ENCODE results near the gene PDE1A. TPM values are rescaled to one million over a fixed set of nuclear protein-coding genes. Genes with fewer than 3 reads are reported as not detected.

Gene PDE1A
- total RNA-seq, 1 donor from 2014 or later: 1.1 TPM

GRCh38 chr2:182372661-182373060 is 54.2 kb downstream of the PDE1A start:
- no peak for DNase-seq (ENCODE audit: low spot score)
- peaks cover 26% of the 10 kb centered on the region for H3K36me3 Mint-ChIP-seq (ENCODE audit: low read depth)
- H3K9me3 Mint-ChIP-seq (ENCODE audit: low read depth): peaks cover 34% of the 10 kb centered on the region
- peak overlapping the region; percentile 90 for H3K27ac Mint-ChIP-seq (ENCODE audit: unreplicated experiment)
- H3K4me3 Mint-ChIP-seq (ENCODE audit: unreplicated experiment): no peak overlapping the region
- no peaks in the 10 kb centered on the region for H3K27me3 Mint-ChIP-seq (ENCODE audit: low read depth)
- H3K4me1 Mint-ChIP-seq (ENCODE audit: low read depth): peaks cover 33% of the 10 kb centered on the region
- TF ChIP-seq CTCF (IDR thresholded peaks at IDR 0.05): no peak

- H3K27ac Mint-ChIP-seq (ENCODE audit: unreplicated experiment): no peak overlapping the region
Measured at GRCh38 chr2:182368996-182369395, 57.8 kb downstream of the PDE1A start.

GRCh38 chr2:182368446-182368845 is 58.4 kb downstream of the PDE1A start:
- H3K36me3 Mint-ChIP-seq (ENCODE audit: low read depth): peaks cover 2% of the 10 kb centered on the region
- peaks cover 7% of the 10 kb centered on the region for H3K9me3 Mint-ChIP-seq (ENCODE audit: low read depth)
- H3K4me1 Mint-ChIP-seq (ENCODE audit: low read depth): peaks cover 29% of the 10 kb centered on the region
- no peak overlapping the region for H3K27ac Mint-ChIP-seq (ENCODE audit: unreplicated experiment)
- H3K27me3 Mint-ChIP-seq (ENCODE audit: low read depth): no peaks in the 10 kb centered on the region
- no peak for TF ChIP-seq CTCF (IDR thresholded peaks at IDR 0.05)
- DNase-seq (ENCODE audit: low spot score): no peak
- H3K4me3 Mint-ChIP-seq (ENCODE audit: unreplicated experiment): no peak overlapping the region

More at GRCh38 chr2:182368996-182369395, 57.8 kb downstream of the PDE1A start:
- H3K4me3 Mint-ChIP-seq (ENCODE audit: unreplicated experiment): no peak overlapping the region
- peaks cover 33% of the 10 kb centered on the region for H3K4me1 Mint-ChIP-seq (ENCODE audit: low read depth)
- peaks cover 6% of the 10 kb centered on the region for H3K36me3 Mint-ChIP-seq (ENCODE audit: low read depth)
- no peak for TF ChIP-seq CTCF (IDR thresholded peaks at IDR 0.05)
- H3K27me3 Mint-ChIP-seq (ENCODE audit: low read depth): no peaks in the 10 kb centered on the region
- no peak for DNase-seq (ENCODE audit: low spot score)
- H3K9me3 Mint-ChIP-seq (ENCODE audit: low read depth): peaks cover 11% of the 10 kb centered on the region

GRCh38 chr2:182367401-182367800 is 59.4 kb downstream of the PDE1A start:
- no peaks in the 10 kb centered on the region for H3K36me3 Mint-ChIP-seq (ENCODE audit: low read depth)
- H3K27me3 Mint-ChIP-seq (ENCODE audit: low read depth): no peaks in the 10 kb centered on the region
- peaks cover 18% of the 10 kb centered on the region for H3K4me1 Mint-ChIP-seq (ENCODE audit: low read depth)
- H3K4me3 Mint-ChIP-seq (ENCODE audit: unreplicated experiment): no peak overlapping the region
- no peak for TF ChIP-seq CTCF (IDR thresholded peaks at IDR 0.05)
- peaks cover 6% of the 10 kb centered on the region for H3K9me3 Mint-ChIP-seq (ENCODE audit: low read depth)
- H3K27ac Mint-ChIP-seq (ENCODE audit: unreplicated experiment): no peak overlapping the region
- DNase-seq (ENCODE audit: low spot score): no peak

GRCh38 chr2:182366628-182367027 is 60.2 kb downstream of the PDE1A start:
- Mint-ChIP-seq H3K36me3 (ENCODE audit: low read depth) (no peaks in the 10 kb centered on the region), H3K27ac (ENCODE audit: unreplicated experiment) (no peak overlapping the region), H3K4me3 (ENCODE audit: unreplicated experiment) (no peak overlapping the region), H3K4me1 (ENCODE audit: low read depth) (peaks cover 13% of the 10 kb centered on the region), H3K9me3 (ENCODE audit: low read depth) (peaks cover 6% of the 10 kb centered on the region), H3K27me3 (ENCODE audit: low read depth) (no peaks in the 10 kb centered on the region)
- DNase-seq (ENCODE audit: low spot score): no peak
- TF ChIP-seq CTCF (IDR thresholded peaks at IDR 0.05): no peak

All from chondrocyte (in vitro differentiated cells).